ENCODE data around the gene UBQLN4.

The UBQLN4 gene

GRCh38 chr1:156009404-156009803 is 44.2 kb downstream of the UBQLN4 start:
- DNase-seq: no peak

GRCh38 chr1:156006666-156007376 is 46.8 kb downstream of the UBQLN4 start:
- DNase-seq: no peak

GRCh38 chr1:156004843-156005584 is 48.6 kb downstream of the UBQLN4 start:
- DNase-seq: no peak

GRCh38 chr1:156003923-156004188 is 49.7 kb downstream of the UBQLN4 start:
- no peak for DNase-seq

GRCh38 chr1:156002188-156002911 is 51.2 kb downstream of the UBQLN4 start:
- no peak for DNase-seq

GRCh38 chr1:156001662-156002171 is 51.9 kb downstream of the UBQLN4 start:
- no peak for DNase-seq

GRCh38 chr1:156001021-156001661 is 52.5 kb downstream of the UBQLN4 start:
- no peak for DNase-seq

GRCh38 chr1:155999964-156000363 is 53.6 kb downstream of the UBQLN4 start:
- no peak for DNase-seq

GRCh38 chr1:155996166-155996565 is 57.4 kb downstream of the UBQLN4 start:
- no peak for DNase-seq

GRCh38 chr1:155993595-155993994 is 60.0 kb downstream of the UBQLN4 start:
- no peak for DNase-seq

GRCh38 chr1:155990005-155990739 is 63.4 kb downstream of the UBQLN4 start:
- DNase-seq: no peak

- DNase-seq: peak; percentile 42
These were observed 64.2 kb downstream of the UBQLN4 start for GRCh38 chr1:155989242-155990004.

Measured in NCI-H1092 (cell line).